NCI-H460 (cell line): ENCODE measurements around the gene YES1. TPM values are rescaled to one million over a fixed set of nuclear protein-coding genes. Genes with fewer than 3 reads are reported as not detected.

Source experiments
- small RNA-seq, 2 experiments: library from RNA; depleted of rRNA; stranded (forward); fragments of <200 nt; gene quantifications; one replicate each; pipeline ENCODE3, GENCODE V24; 2014
- total RNA-seq: library from RNA; depleted of rRNA; stranded (reverse); fragments of >200 nt; shearing (Covaris generic); gene quantifications from 2 replicates; pipeline ENCODE4 v1.2.3, GENCODE V29; 2014; rRNA removed

YES1 gene
- total RNA-seq, 1 experiment from 2014 or later = 85.0 TPM

Small RNA genes within 50 kb of the gene (small RNA-seq; reads per million reads assigned to genes)
- gene BOLA2P1 (0 reads per million in 2 experiments), gene RNU1-109P (0 reads per million in 2 experiments)

Other genes with a start within 250 kb of the YES1 start
- gene CETN1, start 231.9 kb downstream of the YES1 start, total RNA-seq = not detected in 2 replicates
- gene CLUL1, start 215.3 kb downstream of the YES1 start, total RNA-seq = not detected in 2 replicates
- gene TYMS, start 154.6 kb downstream of the YES1 start, total RNA-seq = 23.4 and 26.1 TPM in 2 replicates
- gene ENOSF1, start 99.6 kb downstream of the YES1 start, total RNA-seq = 39.2 and 48.8 TPM in 2 replicates
- gene ADCYAP1, start 92.6 kb upstream of the YES1 start, total RNA-seq = 0.20 and 0.57 TPM in 2 replicates